ENCODE measurements around the gene CPNE5.

DNA sequence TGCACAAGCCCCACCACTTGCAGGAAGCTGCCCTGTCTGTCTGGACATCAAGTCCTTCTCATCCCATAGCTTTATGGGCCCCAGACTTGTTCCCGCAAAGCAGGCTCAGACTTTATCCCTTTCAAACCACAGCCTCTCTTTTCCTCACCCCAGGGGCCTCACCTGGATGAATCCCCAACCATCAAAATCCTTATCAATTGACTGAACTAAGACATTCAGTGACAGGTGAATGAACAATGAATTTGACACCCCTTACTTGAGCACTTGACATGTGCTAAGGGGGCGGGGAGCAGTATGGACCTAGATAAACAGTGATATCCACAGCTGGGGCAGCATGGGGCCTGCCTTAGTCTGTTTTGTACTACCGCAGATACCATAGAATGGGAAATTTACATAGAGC lies 136.6 kb downstream of the CPNE5 start:
- TF ChIP-seq SIN3A (IDR thresholded peaks at IDR 0.05; ENCODE audit: borderline replicate concordance, insufficient read depth, low read length) (no peak), POLR2AphosphoS5 (IDR thresholded peaks at IDR 0.05; ENCODE audit: low read depth, low read length) (no peak)
- TF ChIP-seq, protein P1, sequence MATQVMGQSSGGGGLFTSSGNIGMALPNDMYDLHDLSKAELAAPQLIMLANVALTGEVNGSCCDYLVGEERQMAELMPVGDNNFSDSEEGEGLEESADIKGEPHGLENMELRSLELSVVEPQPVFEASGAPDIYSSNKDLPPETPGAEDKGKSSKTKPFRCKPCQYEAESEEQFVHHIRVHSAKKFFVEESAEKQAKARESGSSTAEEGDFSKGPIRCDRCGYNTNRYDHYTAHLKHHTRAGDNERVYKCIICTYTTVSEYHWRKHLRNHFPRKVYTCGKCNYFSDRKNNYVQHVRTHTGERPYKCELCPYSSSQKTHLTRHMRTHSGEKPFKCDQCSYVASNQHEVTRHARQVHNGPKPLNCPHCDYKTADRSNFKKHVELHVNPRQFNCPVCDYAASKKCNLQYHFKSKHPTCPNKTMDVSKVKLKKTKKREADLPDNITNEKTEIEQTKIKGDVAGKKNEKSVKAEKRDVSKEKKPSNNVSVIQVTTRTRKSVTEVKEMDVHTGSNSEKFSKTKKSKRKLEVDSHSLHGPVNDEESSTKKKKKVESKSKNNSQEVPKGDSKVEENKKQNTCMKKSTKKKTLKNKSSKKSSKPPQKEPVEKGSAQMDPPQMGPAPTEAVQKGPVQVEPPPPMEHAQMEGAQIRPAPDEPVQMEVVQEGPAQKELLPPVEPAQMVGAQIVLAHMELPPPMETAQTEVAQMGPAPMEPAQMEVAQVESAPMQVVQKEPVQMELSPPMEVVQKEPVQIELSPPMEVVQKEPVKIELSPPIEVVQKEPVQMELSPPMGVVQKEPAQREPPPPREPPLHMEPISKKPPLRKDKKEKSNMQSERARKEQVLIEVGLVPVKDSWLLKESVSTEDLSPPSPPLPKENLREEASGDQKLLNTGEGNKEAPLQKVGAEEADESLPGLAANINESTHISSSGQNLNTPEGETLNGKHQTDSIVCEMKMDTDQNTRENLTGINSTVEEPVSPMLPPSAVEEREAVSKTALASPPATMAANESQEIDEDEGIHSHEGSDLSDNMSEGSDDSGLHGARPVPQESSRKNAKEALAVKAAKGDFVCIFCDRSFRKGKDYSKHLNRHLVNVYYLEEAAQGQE (IDR thresholded peaks at IDR 0.05; ENCODE audit: insufficient read depth in 1 of 2, low read depth in 2 of 2, low read length in 2 of 2), result no peak

All from PFSK-1 (cell line).